Left renal cortex interstitium (tissue), 4 donors: Measurements from ENCODE around the gene ACLY. TPM values are rescaled to one million over a fixed set of nuclear protein-coding genes. Genes with fewer than 3 reads are reported as not detected.
"Not testable (repeated sequence)": the region's sequence is repeated elsewhere in the genome, so short reads cannot be mapped to it uniquely, and the experiment has no call there.

ENCODE experiments used
- DNase-seq, 4 donors: peaks; one replicate each; pipeline ENCODE4 v3.0.0-alpha.2; 2013; ENCODE audit warnings: low read depth in 4 of 4, low spot score in 2 of 4, missing footprints in 1 of 4
- polyA plus RNA-seq, 4 donors: library from polyadenylated mRNA; unstranded; fragments of 120-200 nt; gene quantifications; one replicate each; pipeline ENCODE4 v1.2.1, GENCODE V29; 2013; ENCODE audit not compliant: insufficient read length in 4 of 4

ACLY gene
- polyA plus RNA-seq, 4 donors = 84.7 to 90.6 (median 86.7) TPM

GRCh38 chr17:41880130-41880529 lies 38.6 kb downstream of the ACLY start:
- DNase-seq = no peak

- DNase-seq = not testable (repeated sequence)
Observed at GRCh38 chr17:41874293-41874670, 44.5 kb downstream of the ACLY start.

DNA sequence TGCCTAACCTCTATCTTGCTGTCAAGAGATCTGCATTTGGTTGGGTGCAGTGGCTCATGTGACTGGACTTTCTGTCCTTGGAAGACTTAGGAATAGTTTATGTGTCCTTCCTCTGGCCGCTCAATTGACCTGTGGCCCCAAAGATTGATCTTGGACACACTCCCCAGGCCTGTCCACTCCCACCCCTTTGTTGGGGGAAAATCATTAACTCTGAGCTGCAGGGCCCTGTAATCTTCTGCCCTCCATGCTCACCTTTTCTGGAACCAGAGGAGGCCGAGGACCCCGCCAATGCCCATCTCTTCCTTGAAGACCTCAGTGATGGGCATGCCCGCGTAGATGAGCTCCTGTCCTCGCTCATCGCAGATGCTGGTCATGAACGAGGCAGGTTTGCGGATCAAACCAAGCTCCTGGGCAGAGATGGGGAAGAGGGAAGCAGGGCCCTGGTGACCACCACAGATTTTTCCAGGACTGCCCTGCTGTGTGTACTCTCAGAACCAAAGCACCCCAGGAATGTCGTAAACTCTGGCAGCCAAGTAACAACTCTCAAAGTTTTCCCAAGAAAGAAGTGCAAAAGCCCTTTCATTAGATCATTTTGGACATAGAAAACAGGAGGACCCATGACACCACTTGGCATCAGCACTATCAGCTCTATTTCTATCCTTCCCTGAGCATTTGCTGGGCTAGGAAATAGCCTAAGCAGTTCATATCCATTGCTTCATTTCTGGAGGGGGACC lies 45.0 kb downstream of the ACLY start:
- no peak for DNase-seq

DNA sequence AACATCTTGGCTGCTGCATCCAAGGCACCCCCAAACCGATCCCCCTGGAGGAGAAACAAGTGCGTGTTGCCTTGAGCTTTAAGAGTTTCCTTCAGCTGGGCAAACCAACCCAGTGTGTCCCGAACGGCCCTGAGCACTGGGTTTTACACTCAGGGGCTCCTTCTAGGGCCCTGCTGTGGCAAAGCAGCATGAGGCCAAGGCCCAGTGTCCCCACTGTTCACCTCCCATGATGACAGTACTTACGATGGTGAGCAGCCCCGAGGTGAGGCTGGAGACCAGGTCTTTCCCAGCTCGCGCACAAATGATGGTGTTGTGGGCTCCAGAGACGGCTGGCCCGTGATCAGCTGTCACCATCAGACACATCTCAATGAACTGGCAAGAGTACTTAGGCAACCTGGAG lies 47.0 kb downstream of the ACLY start:
- DNase-seq = no peak

DNA sequence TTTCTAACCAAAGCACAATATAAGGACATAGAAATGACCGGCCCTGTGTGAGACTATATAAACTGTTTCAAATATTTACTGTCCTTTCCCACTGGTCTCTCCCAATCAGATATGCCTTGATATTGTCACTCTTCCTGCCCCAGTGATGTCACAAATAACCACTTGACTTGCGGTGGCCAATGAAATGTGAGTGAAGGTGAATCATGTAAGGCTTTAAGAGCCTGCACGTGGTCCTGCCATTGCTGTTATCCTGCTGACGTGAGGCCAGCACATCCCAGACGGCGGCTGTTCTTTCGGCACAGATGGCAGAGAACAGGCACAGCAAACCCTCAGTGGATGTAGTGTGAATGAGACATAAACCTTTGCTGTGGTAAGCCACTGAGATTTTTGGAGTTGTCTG lies 48.1 kb downstream of the ACLY start:
- no peak for DNase-seq

- DNase-seq = no peak
Observed at GRCh38 chr17:41870097-41870496, 48.7 kb downstream of the ACLY start.

DNA sequence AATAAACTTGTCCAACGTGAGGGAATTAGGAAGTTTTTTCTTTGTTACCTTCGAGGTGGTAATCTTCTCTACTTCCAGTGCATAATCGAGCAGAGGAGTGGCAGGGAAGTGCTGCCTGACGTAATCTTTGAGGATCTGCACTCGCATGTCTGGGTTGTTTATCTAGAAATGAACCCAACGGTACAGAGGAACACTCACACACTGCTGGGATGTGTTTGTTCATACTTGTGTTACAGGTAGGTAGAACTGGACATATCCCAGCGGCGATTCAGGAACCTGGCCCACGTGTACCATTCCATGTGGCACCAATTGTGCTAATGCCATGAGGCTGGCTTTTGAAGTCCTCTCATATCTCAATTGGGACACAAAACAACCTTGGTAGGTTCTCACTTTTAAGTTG lies 49.3 kb downstream of the ACLY start:
- DNase-seq = no peak

DNA sequence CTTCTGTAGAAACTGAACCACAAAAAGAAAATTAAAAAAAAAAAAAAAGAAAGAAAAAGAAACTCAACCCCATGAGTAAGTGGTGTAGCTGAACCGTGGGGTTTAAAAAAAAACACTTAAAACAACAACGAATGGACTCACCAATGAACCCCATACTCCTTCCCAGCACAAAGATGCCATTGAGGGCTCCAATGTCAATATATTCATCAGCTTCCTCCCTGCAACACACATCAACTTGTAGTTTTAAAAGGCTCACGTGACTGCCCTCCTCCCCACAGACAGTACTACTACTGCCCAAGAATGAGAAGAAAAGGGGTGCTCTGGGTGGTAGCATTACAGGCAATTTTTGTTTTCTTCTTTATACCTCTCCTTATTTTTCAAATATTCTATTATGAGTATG lies 50.2 kb downstream of the ACLY start:
- no peak for DNase-seq

DNA sequence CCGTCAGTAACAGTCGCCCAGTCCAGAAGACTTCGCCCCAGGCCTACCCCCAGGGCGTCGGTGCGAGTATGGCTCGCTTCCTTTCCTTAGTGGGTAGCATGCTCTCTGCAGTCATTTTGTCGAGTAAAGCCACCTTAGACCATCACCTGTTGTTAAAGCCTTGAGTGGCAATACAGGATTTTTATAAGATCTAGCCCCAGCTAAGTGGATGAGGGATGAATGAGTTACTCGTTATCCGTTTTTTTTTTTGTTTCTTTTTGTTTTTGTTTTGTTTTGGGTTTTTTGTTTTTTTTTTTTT lies 53.2 kb downstream of the ACLY start:
- no peak for DNase-seq

DNA sequence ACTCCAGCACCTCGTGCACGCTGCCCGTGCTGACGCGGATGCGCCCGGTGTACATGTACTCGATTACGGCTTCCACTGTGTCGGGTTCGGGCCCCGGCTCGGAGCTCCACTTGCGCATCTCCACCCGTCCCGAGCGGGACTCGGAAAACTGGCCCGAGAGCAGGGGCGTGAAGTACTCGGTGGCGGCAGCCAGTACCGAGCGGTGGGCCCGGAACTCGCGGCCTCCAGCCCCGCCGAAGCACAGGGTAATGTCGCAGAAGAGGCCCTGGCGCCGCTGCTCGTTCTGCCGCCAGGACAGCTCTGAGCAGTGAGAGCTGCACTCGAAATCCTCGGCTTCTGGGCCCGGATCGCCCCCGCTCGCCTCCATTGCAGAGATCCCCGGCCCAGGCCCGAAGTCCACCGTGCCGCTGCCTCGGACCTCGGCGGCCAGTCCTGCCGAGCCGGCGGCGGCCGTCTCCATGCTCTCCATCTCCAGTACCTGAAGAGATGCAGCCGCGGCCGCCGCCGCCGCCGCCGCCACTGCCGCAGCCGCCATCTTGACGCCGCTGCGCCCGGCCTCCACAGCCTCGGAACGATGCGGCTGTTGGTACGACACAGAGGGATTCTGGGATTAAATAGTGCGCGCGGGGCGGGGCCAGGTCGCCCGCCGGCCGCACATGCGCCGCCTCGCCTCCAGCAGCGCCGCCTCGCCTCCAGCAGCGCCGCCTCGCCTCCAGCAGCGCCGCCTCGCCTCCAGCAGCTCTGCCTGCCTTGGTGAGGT lies 53.7 kb downstream of the ACLY start, which contains the start of gene KLHL11:
Gene KLHL11 (minus strand): TSS at position 588 of the 760 bp plus-strand sequence. CDS start 53 bp downstream, at position 535.
- DNase-seq = peak; percentile 50 to 80 (median 71)

DNA sequence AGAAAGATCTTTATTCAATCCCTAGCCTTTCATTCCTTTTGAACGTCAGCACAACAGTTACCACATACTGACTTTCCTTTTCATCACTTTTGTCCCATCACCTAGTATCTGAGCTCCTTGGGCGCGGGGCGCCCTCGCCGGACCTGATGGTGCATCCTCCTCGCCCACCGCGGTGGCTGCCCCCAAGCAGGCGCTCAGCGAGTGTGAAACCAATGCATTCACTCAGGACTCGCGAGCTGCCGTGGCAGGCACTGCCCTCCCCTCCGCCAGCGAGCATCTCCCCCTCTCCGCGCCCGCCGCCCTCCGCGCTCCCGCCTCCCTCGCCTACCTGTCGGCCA lies 54.3 kb downstream of the ACLY start:
- no peak for DNase-seq

DNA sequence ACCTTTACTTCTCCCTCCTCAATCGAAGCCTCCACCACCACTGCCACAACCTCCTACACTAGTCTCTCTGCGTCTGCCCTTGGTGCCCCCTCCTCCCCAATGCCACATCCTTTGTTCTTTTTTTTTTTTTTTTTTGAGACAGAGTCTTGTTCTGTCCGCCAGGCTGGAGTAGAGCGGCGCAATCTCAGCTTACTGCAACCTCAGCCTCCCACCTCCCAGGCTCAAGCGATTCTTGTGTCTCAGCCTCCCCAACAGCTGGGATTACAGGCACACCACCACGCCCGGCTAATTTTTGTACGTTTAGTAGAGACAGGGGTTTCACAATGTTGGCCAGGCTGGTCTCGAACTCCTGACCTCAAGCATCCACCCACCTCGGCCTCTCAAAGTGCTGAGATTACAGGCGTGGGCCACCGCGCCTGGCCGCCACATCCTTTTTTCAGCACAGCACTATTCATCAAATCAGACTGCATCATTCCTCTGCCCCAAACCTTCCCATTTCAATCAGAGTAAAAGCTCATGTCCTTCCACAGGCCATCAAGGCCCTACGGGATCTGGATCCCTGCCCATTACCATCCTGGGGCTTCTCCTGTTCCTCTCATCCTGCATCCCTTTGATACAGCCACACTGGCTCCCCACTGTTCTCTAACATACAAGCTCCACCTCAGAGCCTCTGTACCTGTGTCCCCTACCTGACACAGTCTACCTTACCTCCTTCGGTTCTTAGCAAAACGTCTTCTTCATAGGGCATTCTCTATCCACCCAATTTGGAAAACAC lies 55.5 kb downstream of the ACLY start:
- DNase-seq = no peak

DNA sequence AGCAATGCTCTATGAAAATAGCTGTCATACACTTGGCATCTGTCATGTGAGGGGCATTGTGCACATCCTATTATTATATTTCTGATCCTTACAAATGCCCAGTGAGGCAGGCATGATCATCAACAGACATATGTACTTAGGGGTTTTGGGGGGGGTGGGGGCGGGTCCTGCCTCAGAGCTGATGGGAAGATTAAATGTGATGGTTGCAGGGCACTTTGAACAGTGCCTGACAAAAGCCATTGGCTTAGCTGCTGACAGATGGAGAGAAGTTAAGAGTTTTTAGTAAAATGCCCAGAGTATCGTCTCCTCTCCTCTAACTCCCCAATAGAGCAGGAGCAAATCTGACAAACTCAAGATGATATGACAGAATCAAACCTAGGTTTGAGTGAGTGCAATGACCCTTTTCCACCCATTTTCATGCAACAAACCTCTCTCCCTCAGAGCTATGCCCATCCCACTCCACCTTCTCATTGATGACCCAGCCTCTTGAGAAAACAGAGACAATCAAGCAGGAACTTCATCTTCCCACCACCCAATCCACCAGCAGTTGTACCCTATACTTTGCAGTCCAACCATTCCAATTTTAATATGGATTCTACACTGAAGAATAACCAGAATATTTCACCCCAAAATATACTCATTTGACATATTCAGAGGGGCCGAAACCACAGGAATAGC lies 58.4 kb downstream of the ACLY start:
- no peak for DNase-seq

DNA sequence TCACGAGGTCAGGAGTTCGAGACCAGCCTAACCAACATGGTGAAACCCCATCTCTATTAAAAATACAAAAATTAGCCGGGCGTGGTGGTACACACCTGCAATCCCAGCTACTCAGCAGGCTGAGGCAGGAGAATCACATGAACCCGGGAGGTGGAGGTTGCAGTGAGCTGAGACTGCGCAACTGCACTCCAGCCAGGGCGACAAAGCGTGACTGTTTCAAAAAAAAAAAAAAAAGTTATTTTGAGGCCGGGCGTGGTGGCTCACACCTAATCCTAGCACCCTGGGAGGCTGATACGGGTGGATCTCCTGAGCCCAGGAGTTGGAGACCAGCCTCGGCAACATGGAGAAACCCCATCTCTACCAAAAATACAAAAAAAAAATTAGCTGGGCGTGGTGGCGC lies 67.4 kb downstream of the ACLY start:
- DNase-seq = not testable (repeated sequence)

GRCh38 chr17:41849251-41849990 lies 69.3 kb downstream of the ACLY start:
- DNase-seq = no peak

- no peak for DNase-seq
Observed at GRCh38 chr17:41848788-41849187, 70.0 kb downstream of the ACLY start.

GRCh38 chr17:41844971-41845370 lies 73.8 kb downstream of the ACLY start:
- no peak for DNase-seq

DNA sequence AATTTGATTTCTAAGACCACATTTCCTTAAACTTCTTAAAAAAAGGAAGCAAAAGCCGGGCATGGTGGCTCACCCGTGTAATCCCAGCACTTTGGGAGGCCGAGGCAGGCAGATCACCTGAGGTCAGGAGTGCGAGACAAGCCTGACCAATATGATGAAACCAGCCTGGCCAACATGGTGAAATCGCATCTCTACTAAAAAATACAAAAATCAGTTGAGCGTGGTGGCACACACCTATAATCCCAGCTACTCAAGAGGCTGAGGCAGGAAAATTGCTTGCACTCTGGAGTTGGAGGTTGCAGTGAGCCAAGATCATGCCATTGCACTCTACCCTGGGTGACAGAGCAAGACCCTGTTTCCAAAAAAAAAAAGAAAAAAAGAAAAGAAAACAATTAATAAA lies 78.0 kb downstream of the ACLY start:
- DNase-seq = not testable (repeated sequence)

- not testable (repeated sequence) for DNase-seq
Observed at GRCh38 chr17:41839448-41839847, 79.3 kb downstream of the ACLY start.

DNA sequence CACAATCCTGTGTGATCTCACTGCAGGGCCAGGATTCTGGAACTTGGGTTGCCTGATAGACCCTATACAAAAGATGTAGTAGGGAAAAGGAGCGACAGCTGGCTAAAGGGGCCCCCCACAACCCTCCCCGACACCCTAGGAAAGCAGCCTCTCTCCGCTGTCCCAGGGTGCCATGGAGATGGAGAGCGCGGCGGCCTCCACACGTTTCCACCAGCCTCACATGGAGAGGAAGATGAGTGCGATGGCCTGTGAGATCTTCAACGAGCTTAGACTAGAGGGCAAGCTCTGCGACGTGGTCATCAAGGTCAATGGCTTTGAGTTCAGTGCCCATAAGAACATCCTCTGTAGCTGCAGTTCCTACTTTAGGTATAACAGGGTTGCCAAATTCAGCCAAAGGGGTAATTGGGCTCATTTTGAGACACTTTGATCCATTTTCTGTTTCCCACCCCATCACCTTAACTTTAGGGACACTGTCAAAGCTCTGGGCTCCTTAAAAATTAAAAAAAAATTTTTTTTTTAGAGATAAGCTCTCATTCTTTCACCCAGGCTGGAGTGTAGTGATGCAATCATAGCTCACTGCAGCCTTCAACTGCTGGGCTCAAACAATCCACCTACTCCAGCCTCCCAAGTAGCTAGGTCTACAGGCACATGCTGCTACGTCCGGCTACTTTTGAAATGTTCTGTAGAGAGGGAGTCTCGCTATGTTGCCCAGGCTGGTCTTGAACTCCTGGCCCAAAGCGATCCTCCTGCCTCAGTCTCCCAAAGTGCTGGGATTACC lies 80.8 kb downstream of the ACLY start, which contains the start of gene KLHL10:
Gene KLHL10 (plus strand): TSS at position 65 of the 778 bp plus-strand sequence. CDS start 108 bp downstream, at position 173.
- no peak for DNase-seq
